GM18907 (cell line): Measurements from ENCODE around the gene SNTA1.
"Not testable (repeated sequence)": the region's sequence is repeated elsewhere in the genome, so short reads cannot be mapped to it uniquely, and the experiment has no call there.

ENCODE experiments used
- ATAC-seq: cut with Tn5 transposase; IDR thresholded peaks from one replicate; pipeline ENCODE4 v1.9.1; 2021; ENCODE audit warnings: mild to moderate bottlenecking, moderate library complexity; ENCODE audit not compliant: unreplicated experiment

SNTA1 gene

DNA sequence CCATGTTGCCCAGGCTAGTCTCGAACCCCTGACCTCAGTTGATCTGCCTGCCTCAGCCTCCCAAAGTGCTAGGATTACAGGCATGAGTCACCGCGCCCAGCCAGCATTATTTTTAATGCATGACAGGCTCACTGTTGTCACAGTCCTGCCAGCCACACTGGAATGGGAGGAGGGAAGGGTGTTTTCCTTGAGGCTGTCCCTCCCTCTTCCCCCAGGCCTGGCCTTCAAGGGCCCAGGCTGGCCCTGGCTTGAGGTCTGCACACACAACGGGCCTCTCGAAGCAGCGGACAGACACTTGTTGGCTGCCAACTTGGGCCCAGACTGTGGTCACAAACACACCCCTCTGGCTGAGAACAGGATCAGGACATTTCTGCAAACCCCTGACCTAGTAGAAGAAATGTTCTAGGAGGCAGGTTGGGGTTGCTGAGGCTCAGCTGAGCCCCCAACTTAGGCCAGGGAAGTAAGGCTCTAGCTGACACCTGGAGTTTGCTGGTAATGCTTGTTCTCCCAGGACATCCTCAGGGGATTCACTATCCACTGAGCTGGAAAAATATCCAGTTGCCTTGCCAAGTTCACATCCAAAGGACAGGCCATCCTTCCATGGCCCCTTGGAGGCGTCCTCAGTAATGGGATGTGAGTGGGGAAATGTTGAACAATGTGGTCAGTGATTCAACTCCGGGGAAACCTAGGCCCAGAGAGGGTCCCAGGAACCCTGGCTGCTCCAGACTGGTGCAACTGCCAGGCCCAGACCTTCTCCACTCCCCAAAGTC lies 9.9 kb downstream of the SNTA1 start:
- ATAC-seq = no peak

GRCh38 chr20:33431797-33432381 lies 11.7 kb downstream of the SNTA1 start:
- no peak for ATAC-seq

DNA sequence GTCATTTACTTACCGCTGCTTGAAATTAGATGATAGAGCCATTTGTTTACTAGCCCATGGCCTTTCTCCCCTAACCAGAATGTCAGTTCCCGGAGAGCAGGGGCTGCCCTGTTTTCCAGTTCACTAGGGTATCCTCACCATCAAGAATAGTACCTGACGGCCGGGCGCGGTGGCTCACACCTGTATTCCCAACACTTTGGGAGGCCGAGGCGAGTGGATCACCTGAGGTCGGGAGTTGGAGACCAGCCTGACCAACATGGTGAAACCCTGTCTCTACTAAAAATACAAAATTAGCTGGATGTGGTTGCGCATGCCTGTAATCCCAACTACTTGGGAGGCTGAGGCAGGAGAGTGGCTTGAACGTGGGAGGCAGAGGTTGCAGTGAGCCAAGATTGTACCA lies 19.7 kb downstream of the SNTA1 start:
- not testable (repeated sequence) for ATAC-seq

GRCh38 chr20:33423141-33423834 lies 20.3 kb downstream of the SNTA1 start:
- ATAC-seq = no peak

DNA sequence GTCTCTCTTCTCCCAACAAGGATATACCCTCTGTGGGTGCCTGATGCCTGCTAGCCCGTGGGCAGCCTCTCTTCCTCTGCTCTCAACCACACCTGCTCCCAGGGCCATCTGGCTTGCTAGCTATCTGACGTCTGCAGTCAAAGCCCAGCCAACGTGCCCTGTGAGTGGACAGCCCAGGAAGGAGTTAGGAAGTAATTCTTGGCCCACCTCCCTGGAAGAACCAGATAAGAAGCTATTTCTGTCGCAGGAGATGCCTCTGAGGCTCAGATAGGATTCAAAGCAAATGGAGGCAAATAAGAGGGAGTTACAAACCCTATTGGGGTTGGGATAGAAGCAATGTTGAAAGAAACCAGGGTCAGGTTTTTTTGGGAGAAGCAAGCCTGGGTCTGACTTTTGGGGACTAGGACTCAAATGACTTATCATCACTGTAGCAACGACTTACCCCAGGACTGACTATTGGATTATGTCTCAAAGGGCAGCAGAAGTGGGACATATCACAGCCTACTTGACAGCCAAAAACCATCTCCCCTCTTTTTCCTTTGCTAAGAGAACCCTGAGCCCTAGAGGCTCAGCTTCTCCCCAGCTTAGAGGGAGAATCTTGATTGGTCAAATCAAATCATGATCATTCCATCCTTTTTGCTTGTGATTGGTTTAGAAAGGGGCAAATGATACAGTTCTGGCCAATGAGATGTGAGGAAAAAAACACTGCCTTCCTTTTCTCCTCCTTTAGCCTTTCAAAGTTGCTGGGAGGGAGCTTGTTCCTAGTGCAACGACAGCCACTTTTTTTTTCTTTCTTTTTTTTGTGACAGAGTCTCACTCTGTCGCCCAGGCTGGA lies 24.2 kb downstream of the SNTA1 start:
- ATAC-seq = no peak

DNA sequence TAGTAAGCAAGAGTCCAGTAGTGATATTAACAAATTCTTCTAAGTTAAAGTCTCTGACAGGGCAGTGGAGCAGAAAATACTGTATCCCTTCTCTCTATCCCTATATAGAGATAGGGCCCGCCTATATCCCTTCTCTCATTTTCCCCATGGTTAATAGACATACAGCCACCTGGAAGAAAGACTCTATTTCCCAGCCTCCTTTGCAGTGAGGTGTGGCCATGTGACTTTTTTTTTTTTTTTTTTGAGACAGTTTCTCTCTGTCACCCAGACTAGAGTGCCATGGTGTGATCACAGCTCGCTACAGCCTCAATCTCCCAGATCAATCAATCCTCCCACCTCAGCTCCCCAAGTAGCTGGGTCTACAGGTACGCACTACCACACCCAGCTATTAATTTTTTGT lies 25.5 kb downstream of the SNTA1 start:
- ATAC-seq = no peak

DNA sequence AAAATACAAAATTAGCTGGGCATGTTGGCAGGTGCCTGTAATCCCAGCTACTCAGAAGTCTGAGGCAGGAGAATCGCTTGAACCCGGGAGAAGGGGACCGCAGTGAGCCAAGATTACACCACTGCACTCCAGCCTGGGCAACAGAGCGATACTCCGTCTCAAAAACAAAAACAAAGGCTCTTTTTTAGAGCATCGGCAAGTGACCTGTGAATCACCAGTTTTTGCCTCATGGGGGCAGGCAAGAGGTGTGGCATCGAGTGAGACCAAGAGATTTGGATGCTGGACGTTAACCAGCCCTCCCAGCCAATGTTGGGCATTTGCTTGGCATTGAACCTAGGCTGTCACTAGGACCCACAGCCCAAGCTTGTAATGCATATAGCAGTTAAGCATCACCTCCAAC lies 27.6 kb downstream of the SNTA1 start:
- no peak for ATAC-seq

GRCh38 chr20:33412484-33412838 lies 31.1 kb downstream of the SNTA1 start:
- no peak for ATAC-seq

- no peak for ATAC-seq
Observed at GRCh38 chr20:33411711-33412483, 31.7 kb downstream of the SNTA1 start.

DNA sequence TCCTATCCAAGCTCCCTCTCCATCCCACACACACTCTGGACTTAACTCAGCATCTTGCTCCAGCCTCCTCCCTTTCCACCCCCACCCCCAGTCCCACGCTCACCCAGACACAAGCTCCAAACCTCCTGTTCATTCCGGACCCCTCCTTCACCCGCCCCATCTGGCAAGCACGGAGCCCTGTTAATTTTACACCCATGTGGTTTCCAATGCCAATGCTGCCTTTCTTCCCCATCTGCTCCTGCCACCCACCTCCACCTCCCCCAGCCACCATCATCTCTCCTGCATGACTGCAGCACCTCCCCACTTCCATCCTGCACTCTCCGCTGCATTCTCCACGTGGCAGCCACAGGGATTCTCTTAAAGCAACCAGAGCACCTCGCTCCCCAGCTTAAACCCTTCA lies 32.3 kb downstream of the SNTA1 start:
- no peak for ATAC-seq

DNA sequence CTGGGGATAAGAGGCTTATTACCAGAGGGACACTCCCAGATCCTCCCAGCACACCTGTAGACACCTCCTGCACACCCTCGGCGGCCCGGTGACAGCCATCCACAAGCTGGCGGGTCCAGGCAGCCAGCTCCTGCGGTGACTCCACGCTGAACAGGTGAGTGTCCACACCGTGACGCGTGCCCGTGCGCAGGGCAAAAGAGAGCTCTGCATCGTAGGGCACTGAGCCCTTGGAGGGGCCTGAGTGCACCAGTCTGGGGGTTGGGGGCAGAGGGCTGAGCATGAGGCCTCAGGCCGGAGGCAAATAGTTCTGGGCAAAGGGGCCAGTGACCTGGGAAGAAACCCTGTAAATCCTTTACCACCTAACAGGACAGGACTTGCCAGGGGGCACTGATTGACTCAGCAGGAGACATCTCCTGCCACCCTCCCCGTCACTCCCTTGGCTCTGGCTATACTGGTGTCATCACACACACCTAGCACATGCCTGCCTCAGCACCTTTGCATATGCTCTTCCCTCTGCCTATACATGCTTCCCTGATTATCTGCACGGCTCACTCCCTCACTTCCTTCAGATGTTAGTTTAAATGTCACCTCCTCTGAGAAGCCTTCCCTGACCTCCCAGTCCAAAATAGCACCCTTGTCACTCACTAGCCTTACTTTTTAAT lies 33.4 kb downstream of the SNTA1 start:
- no peak for ATAC-seq

DNA sequence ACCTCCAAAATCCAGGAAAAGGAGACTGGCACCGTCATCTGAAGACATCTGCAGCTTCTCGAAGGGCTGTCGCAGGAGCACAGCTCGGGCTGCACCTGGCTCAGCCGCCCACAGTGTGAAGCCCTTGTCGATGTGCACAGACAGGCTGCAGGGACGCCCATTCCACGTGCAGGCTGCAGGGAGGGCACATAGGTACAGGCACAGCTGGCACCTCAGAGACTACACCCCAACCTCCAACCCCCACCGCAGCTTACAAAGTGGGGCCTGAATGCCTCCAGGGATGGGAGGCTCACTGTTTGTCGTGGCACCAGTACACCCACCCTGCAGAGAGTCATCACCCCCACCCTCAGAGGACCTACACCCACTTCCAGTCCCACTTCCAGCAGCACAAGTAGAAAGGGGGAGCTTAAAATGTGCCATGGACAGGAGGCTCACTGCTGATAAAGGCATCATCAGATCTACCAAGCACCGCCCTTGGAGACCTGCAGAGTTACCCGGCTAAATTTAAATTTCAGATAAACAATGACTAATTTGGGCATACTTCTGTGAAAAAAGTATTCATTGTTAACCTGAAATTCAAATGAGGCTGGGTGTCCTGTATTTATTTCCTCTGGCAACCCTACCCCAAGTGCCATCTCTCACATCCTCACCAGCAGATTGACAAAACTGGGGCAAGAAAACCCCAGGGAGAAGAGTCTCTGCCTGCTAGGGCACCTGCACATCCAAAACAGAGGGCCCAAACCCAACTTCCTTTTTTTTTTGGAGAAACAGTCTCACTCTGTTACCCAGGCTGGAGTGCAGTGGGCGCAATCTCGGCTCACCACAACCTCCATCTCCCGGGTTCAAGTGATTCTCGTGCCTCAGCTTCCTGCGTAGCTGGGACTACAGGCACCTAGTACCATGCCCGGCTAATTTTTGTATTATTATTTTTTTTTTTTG lies 34.6 kb downstream of the SNTA1 start:
- peak; percentile 77 for ATAC-seq

GRCh38 chr20:33408313-33408712 lies 35.2 kb downstream of the SNTA1 start:
- no peak for ATAC-seq

DNA sequence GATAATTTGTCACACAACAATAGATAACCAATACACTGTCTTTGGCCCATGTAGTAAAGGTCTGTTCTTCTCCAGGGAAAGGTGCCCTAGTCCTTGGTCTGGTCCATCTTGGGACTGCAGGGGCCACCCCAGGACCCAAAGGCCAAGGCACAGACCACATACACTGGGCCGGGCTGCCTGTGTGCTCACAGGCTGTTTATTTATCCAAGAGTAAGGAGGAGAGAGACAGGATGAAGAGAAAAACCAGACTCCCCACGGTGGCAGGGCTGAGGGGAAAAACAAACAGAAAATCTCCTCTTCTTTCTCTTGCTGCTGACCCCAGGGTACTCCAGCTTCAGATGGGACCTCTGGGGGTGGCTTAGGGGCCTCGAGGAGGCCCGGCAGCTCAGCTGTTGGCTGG lies 35.8 kb downstream of the SNTA1 start:
- ATAC-seq = no peak

- ATAC-seq = no peak
Observed at GRCh38 chr20:33407251-33407650, 36.3 kb downstream of the SNTA1 start.

DNA sequence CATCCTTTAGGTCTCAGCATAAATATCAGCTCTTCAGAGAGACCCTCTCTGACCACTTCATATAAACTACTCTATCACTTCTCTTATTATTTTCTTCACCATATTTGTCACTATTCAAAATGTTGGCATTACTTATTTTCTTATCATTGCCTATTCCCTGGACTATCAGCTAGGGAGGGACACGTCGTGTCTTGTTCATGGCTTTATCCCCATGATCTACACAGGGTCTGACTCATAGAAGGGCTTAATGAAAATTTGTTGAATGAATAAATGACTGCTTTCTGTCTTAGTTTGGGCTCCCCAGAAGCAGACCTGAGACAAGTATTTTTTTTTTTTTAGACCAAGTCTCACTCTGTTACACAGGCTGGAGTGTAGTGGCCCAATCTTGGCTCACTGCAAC lies 39.3 kb downstream of the SNTA1 start:
- ATAC-seq = no peak

- ATAC-seq = no peak
Observed at GRCh38 chr20:33401921-33402369, 41.6 kb downstream of the SNTA1 start.

DNA sequence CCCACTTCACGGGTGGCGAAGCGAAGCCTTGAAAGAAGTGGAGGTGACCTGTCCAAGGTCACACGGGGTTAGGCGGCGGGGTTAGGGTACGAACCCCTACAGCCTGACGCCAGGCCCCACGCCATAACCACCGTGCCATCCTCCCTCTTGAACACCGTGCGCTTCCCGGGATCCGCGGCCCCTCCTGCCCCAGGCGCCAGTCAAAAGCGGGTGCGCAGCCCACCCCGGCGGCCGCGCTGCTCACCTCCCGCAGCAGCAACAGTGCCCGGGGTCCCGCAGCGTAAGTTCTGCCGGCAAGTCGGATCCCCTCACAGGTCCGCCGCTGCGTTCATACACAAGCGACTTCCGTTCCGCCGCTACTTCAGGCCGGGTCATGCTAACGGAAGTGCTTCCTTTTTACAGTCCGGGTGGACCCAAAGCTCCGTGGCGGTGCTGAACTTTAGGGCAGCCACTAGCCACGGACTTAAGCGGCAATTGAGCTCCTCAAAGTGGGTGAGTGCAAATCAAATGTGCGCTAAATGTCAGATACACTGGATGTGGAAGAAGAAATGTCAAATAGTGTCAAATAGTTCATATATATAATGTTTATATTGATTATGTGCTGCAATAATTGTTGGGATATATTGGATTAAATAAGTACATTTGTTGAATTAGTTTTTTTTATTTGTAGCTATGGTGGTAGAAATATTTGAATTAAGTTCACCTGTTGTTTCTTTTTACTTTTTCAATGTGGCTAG lies 42.2 kb downstream of the SNTA1 start, which contains the start of gene CDK5RAP1:
Gene CDK5RAP1, minus strand, starts transcription at position 336 of the 737 bp plus-strand sequence. CDS start 4,455 bp downstream, outside the sequence.
- ATAC-seq = peak; percentile 85
